Measurements from ENCODE around the gene PIGU. TPM values are rescaled to one million over a fixed set of nuclear protein-coding genes. Genes with fewer than 3 reads are reported as not detected.

PIGU gene
- total RNA-seq, 1 experiment from 2014 or later, result 25.1 TPM

DNA sequence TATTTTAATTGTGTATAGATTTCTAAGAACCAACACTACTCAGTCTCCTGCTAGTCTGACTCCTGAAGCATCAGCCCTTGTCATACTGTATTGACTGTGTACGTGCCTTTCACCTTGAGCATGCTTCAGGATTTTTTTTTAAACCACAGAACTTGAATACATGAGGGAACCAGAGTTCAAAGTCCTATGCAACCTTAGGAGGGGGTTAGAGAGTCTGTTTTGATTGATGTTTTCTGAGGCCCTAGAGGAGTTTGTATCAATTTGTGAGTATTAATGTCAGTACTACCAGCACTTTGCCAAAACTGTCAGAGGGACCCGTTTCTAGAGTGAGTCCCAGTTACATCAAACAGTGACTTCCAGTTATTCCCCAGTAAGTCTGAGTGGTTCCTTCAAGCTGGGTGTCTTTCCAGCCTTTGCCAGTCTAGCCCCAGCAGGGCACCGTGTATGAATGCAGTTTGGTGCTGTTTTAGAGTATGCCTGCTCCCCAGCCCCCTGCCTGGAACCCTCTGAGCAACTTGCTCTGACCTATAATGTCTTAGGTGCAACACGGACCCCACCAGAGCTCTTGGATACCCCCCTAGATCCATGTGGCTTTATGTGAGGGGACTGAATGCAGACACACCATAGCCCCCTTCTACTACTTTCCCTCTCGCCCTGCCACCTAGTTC, 35.8 kb upstream of the PIGU start:
- no peaks in the 10 kb centered on the region for H3K9me2 ChIP-seq (ENCODE audit: insufficient read depth)
- no peaks in the 10 kb centered on the region for H3K27me3 ChIP-seq (ENCODE audit: insufficient read depth, low read length)
- TF ChIP-seq ELF1 (IDR thresholded peaks at IDR 0.05; ENCODE audit: borderline replicate concordance, low read depth) (no peak), YY1 (IDR thresholded peaks at IDR 0.05; ENCODE audit: extremely low read depth, insufficient replicate concordance, low read depth, low read length) (no peak), SP1 (IDR thresholded peaks at IDR 0.05; ENCODE audit: low read depth) (no peak), EGR1 (IDR thresholded peaks at IDR 0.05; ENCODE audit: low read depth) (no peak)
- TF ChIP-seq, protein P1, sequence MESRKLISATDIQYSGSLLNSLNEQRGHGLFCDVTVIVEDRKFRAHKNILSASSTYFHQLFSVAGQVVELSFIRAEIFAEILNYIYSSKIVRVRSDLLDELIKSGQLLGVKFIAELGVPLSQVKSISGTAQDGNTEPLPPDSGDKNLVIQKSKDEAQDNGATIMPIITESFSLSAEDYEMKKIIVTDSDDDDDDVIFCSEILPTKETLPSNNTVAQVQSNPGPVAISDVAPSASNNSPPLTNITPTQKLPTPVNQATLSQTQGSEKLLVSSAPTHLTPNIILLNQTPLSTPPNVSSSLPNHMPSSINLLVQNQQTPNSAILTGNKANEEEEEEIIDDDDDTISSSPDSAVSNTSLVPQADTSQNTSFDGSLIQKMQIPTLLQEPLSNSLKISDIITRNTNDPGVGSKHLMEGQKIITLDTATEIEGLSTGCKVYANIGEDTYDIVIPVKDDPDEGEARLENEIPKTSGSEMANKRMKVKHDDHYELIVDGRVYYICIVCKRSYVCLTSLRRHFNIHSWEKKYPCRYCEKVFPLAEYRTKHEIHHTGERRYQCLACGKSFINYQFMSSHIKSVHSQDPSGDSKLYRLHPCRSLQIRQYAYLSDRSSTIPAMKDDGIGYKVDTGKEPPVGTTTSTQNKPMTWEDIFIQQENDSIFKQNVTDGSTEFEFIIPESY (IDR thresholded peaks at IDR 0.05; ENCODE audit: extremely low read depth, insufficient replicate concordance, low read length), result no peak
- TF ChIP-seq, protein P2, sequence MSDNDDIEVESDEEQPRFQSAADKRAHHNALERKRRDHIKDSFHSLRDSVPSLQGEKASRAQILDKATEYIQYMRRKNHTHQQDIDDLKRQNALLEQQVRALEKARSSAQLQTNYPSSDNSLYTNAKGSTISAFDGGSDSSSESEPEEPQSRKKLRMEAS (IDR thresholded peaks at IDR 0.05), result no peak
- H3K9ac ChIP-seq (ENCODE audit: low read length), result no peak overlapping the region
- ATAC-seq (no peak), DNase-seq (ENCODE audit: low read depth, low spot score) (no peak)
- CTCF ChIA-PET, result interaction anchor here (1.4 kb wide), 1 partner anchor 57 kb away, joined by 4 read pairs; no protein-coding TSS in a partner anchor
- no peaks in the 10 kb centered on the region for H3K9me3 ChIP-seq (ENCODE audit: control insufficient read depth in 1 of 2, insufficient read depth in 1 of 2, low read depth in 1 of 2, low read length in 2 of 2)
- BruUV-seq (replicated peaks), result no TSS peak
- H3K4me3 ChIP-seq (replicated peaks in 1 of 2; ENCODE audit: low read depth in 1 of 2, low read length in 2 of 2), result no peak overlapping the region
- peaks cover 11 to 52% of the 10 kb centered on the region in 2 experiments for H3K4me1 ChIP-seq (ENCODE audit: control insufficient read depth in 1 of 2, insufficient read depth in 2 of 2, low read length in 2 of 2)
- H3K27ac ChIP-seq (ENCODE audit: low read depth, low read length), result no peak overlapping the region
- no peak overlapping the region for H2AFZ ChIP-seq (ENCODE audit: low read depth, low read length, poor library complexity, severe bottlenecking)
- intact Hi-C loops (cut with micrococcal nuclease), result no loop called here
- POLR2A ChIA-PET, result interaction anchor here (1.6 kb wide), 1 partner anchor 9 kb away, joined by 4 read pairs; the partner anchor contains the start of gene TP53INP2
- RAD21 ChIA-PET (ENCODE audit: low non-redundant PET in 1 of 2, low total read pairs in 2 of 2, uncharacterized antibody in 2 of 2, unreplicated experiment in 2 of 2), result no interaction called here
- H4K20me1 ChIP-seq (ENCODE audit: insufficient read depth), result no peaks in the 10 kb centered on the region
- no peaks in the 10 kb centered on the region for H3K36me3 ChIP-seq (ENCODE audit: control insufficient read depth in 1 of 2, insufficient read depth in 2 of 2, low read length in 2 of 2)
- H3K79me2 ChIP-seq (ENCODE audit: insufficient read depth, low read length), result no peaks in the 10 kb centered on the region
- no peak overlapping the region for H3K4me2 ChIP-seq (ENCODE audit: low read length)
